Endothelial cell of umbilical vein (primary cell): ENCODE measurements around the gene UBN2. TPM values are rescaled to one million over a fixed set of nuclear protein-coding genes. Genes with fewer than 3 reads are reported as not detected.

Experiments
- BruUV-seq: library from RNA; stranded (reverse); fragments of 400-500 nt; replicated peaks from 2 replicates; lab custom pipeline; 2021; lab: Mats Ljungman, UMichigan
- CTCF ChIA-PET: fragments of 300-600, 350-600 bp; sonication (Branson Sonifier 250); formaldehyde crosslinking; loops from one replicate; lab custom pipeline; 2021; ENCODE audit warnings: antibody characterized with exemption, inconsistent platforms; lab: Charles Lee
- POLR2A ChIA-PET: fragments of 300-600, 350-600 bp; sonication (Branson Sonifier 250); formaldehyde crosslinking; loops from one replicate; lab custom pipeline; 2021; ENCODE audit warnings: antibody characterized with exemption, inconsistent platforms; lab: Charles Lee
- DNase-seq: peaks from one replicate; pipeline ENCODE4 v3.0.0-alpha.2; 2011; ENCODE audit warnings: low read depth, low spot score
- FAIRE-seq: peaks from 2 replicates; lab custom pipeline; 2011; peaks lifted over from hg19 to GRCh38; lab: Jason Lieb, UNC
- H2AFZ ChIP-seq: 2 replicates; pipeline ENCODE4 v1.6.0; 2012; ENCODE audit warnings: low read depth, low read length, control low read depth, inconsistent platforms
- H3K27ac ChIP-seq: 2 replicates; pipeline ENCODE4 v1.5.1; 2011; ENCODE audit warnings: low read depth, mild to moderate bottlenecking, control low read depth, low read length, moderate library complexity; ENCODE audit not compliant: insufficient read depth
- H3K27me3 ChIP-seq, 2 experiments: 2 replicates each; pipeline versions ENCODE4 v1.6.0 to v1.6.1; 2011; ENCODE audit warnings: low read length in 2 of 2, mixed read lengths in 1 of 2; ENCODE audit not compliant: control insufficient read depth in 2 of 2, insufficient read depth in 2 of 2
- H3K36me3 ChIP-seq, 2 experiments: 2 replicates in 1 of 2; 3 replicates in 1 of 2; pipeline ENCODE4 v1.5.1; 2011; ENCODE audit warnings: low read length in 2 of 2, mild to moderate bottlenecking in 1 of 2, moderate library complexity in 1 of 2; ENCODE audit not compliant: control insufficient read depth in 2 of 2, insufficient read depth in 2 of 2; ENCODE audit errors: extremely low read depth in 1 of 2
- H3K4me1 ChIP-seq: 3 replicates; pipeline ENCODE4 v1.5.1; 2011; ENCODE audit warnings: mild to moderate bottlenecking, low read length; ENCODE audit not compliant: control insufficient read depth, insufficient read depth; ENCODE audit errors: extremely low read depth
- H3K4me2 ChIP-seq: 2 replicates; pipeline ENCODE4 v1.6.1; 2011; ENCODE audit warnings: low read length, control low read depth, mixed read lengths; ENCODE audit not compliant: insufficient read depth
- H3K4me3 ChIP-seq, 3 experiments: fragments of 200-600 bp in 1 of 3; sonication (generic), shearing (Covaris generic) in 1 of 3; replicated peaks in 1 of 3; 2 replicates each; pipeline ENCODE4 v1.5.1; 2011 to 2016; ENCODE audit warnings: control low read depth in 3 of 3, low read length in 3 of 3, mild to moderate bottlenecking in 2 of 3, inconsistent platforms in 1 of 3, low read depth in 1 of 3, moderate library complexity in 1 of 3; ENCODE audit not compliant: insufficient read depth in 1 of 3
- H3K79me2 ChIP-seq: 2 replicates; pipeline ENCODE4 v1.6.0; 2012; ENCODE audit warnings: low read length, inconsistent platforms; ENCODE audit not compliant: control insufficient read depth, insufficient read depth
- H3K9ac ChIP-seq: replicated peaks from 2 replicates; pipeline ENCODE3; 2011; ENCODE audit warnings: low read length, control low read depth; ENCODE audit not compliant: insufficient read depth; ENCODE audit errors: extremely low read depth
- H3K9me1 ChIP-seq: replicated peaks from 3 replicates; pipeline ENCODE4 v1.6.0; 2011; ENCODE audit warnings: mild to moderate bottlenecking, low read length; ENCODE audit not compliant: control insufficient read depth, insufficient read depth; ENCODE audit errors: extremely low read depth
- H3K9me3 ChIP-seq: replicated peaks from 2 replicates; pipeline ENCODE4 v1.5.1; 2012; ENCODE audit warnings: low read length, inconsistent platforms; ENCODE audit not compliant: control insufficient read depth, insufficient read depth
- H4K20me1 ChIP-seq: replicated peaks from 2 replicates; pipeline ENCODE3; 2011; ENCODE audit warnings: mild to moderate bottlenecking, low read length; ENCODE audit not compliant: control insufficient read depth, insufficient read depth; ENCODE audit errors: extremely low read depth
- CTCF ChIP-seq, 2 donors: IDR thresholded peaks; 1 replicate in 1 of 2; 2 replicates in 1 of 2; pipeline ENCODE4 v1.5.1; 2011; ENCODE audit warnings: low read length in 2 of 2, mild to moderate bottlenecking in 2 of 2, moderate library complexity in 2 of 2, control low read depth in 1 of 2, inconsistent platforms in 1 of 2, low read depth in 1 of 2; ENCODE audit not compliant: insufficient read depth in 1 of 2; ENCODE audit errors: extremely low read depth in 1 of 2
- EZH2 ChIP-seq: IDR thresholded peaks from 2 replicates; pipeline ENCODE4 v1.6.1; 2012; ENCODE audit warnings: borderline replicate concordance, low read depth, mild to moderate bottlenecking, moderate library complexity, low read length, inconsistent platforms; ENCODE audit not compliant: severe bottlenecking
- FOS ChIP-seq: IDR thresholded peaks from 2 replicates; pipeline ENCODE4 v1.6.1; 2011; ENCODE audit warnings: mild to moderate bottlenecking, low read length, moderate library complexity, borderline replicate concordance; ENCODE audit not compliant: insufficient read depth
- GATA2 ChIP-seq: IDR thresholded peaks from 2 replicates; pipeline ENCODE4 v1.7.0; 2011; ENCODE audit warnings: low read depth, mild to moderate bottlenecking, moderate library complexity, mixed read lengths, low read length; ENCODE audit not compliant: insufficient read length, insufficient read depth
- JUN ChIP-seq: IDR thresholded peaks from 2 replicates; pipeline ENCODE4 v1.6.1; 2011; ENCODE audit warnings: borderline replicate concordance, low read depth; ENCODE audit not compliant: insufficient read length, insufficient read depth
- MAX ChIP-seq: IDR thresholded peaks from 2 replicates; pipeline ENCODE4 v1.6.1; 2011; ENCODE audit not compliant: insufficient read depth, insufficient read length
- MYC ChIP-seq: IDR thresholded peaks from one replicate; pipeline ENCODE4 v1.6.1; 2011; ENCODE audit warnings: mild to moderate bottlenecking, low read depth, low read length
- POLR2A ChIP-seq: IDR thresholded peaks from 2 replicates; pipeline ENCODE4 v1.6.1; 2012; ENCODE audit warnings: low read depth, mild to moderate bottlenecking, control low read depth, low read length
- POLR2AphosphoS5 ChIP-seq: IDR thresholded peaks from 2 replicates; pipeline ENCODE4 v1.6.1; 2012; ENCODE audit warnings: low read depth, mild to moderate bottlenecking, control low read depth, low read length, moderate library complexity; ENCODE audit not compliant: insufficient read depth
- dilution Hi-C: fragments of 300-500 bp; cut with MboI; formaldehyde crosslinking; loops from one replicate; pipeline ENCODE4 v1.15.0; 2019; ENCODE audit warnings: low sequenced_read_pairs; ENCODE audit not compliant: extremely low pct_ligation_motif_present
- intact Hi-C: fragments of 100-400 bp; cut with micrococcal nuclease; formaldehyde crosslinking; loops from one replicate; pipeline ENCODE4 v1.10.0; 2022
- polyA plus RNA-seq, 4 experiments: library from polyadenylated mRNA; depleted of rRNA in 3 of 4; stranded (reverse) in 3 of 4; unstranded in 1 of 4; fragments of >200 nt; gene quantifications; 2 replicates each; pipeline versions ENCODE4 v1.2.1 to v1.2.3, GENCODE V29; 2011 to 2012; ENCODE audit warnings: missing spikeins in 1 of 4
- total RNA-seq: library from RNA; stranded (reverse); gene quantifications from 2 replicates; pipeline ENCODE4 v1.2.3, GENCODE V29; 2021

The UBN2 gene
- total and polyA plus RNA-seq, 2 donors (not counting 3 experiments of a cell fraction or from before 2014, with no cell fraction given) = 2.2 to 14.2 TPM

- no peaks in the 10 kb centered on the region for H3K36me3 ChIP-seq
- FAIRE-seq (no peak), DNase-seq (no peak)
- no peaks in the 10 kb centered on the region for H4K20me1 ChIP-seq
- H3K27me3 ChIP-seq = no peaks in the 10 kb centered on the region
- H3K9me3 ChIP-seq = no peaks in the 10 kb centered on the region
- CTCF ChIA-PET = interaction anchor here (0.7 to 1.7 kb wide), 11 partner anchors 18 to 323 kb away, joined by 3 to 15 read pairs (median 3); partner anchors contain the start of gene LUC7L2
- H3K9ac ChIP-seq = no peak overlapping the region
- peak overlapping the region; percentile 93 for H3K27ac ChIP-seq
- H3K4me2 ChIP-seq = no peak overlapping the region
- TSS peak; percentile 3 for BruUV-seq
- dilution Hi-C loops (no loop called here), intact Hi-C loops (loop anchor here (1.0 to 5.0 kb wide), 6 partner anchors 20 to 322 kb away; partner anchors contain the start of genes LUC7L2, UBN2, ZC3HAV1 and ZC3HAV1L)
- peaks cover 5% of the 10 kb centered on the region for H3K4me1 ChIP-seq
- H3K9me1 ChIP-seq = no peaks in the 10 kb centered on the region
- TF ChIP-seq POLR2A = no peak
- no peak for TF ChIP-seq GATA2
- no peak for TF ChIP-seq JUN
- TF ChIP-seq FOS = no peak
- TF ChIP-seq MYC = no peak
- no peak for TF ChIP-seq EZH2
- no peak for TF ChIP-seq POLR2AphosphoS5
- no peak for TF ChIP-seq CTCF (IDR thresholded peaks at IDR 0.05; ENCODE audit: extremely low read depth in 1 of 2, insufficient read depth in 1 of 2, low read depth in 1 of 2, low read length in 2 of 2)
- TF ChIP-seq MAX = no peak
- peaks cover 18% of the 10 kb centered on the region for H3K79me2 ChIP-seq
- POLR2A ChIA-PET = interaction anchor here (0.7 to 1.6 kb wide), 3 partner anchors 20 to 702 kb away, joined by 3 to 5 read pairs (median 4); partner anchors contain the start of gene LUC7L2
- H2AFZ ChIP-seq = peak overlapping the region; percentile 43
- H3K4me3 ChIP-seq = peak overlapping the region in 2 of 3 experiments; percentile 16 to 26
Measured at GRCh38 chr7:139339698-139340036, 108.6 kb downstream of the UBN2 start.
